Peyer's patch (tissue), 4 donors: Measurements from ENCODE around the gene NDC80.

Experiments
- POLR2A ChIP-seq, 2 donors: fragments of 450-650 bp; IDR thresholded peaks; one replicate each; pipeline ENCODE4 v1.5.1; 2017; ENCODE audit warnings: antibody characterized with exemption in 2 of 2, mild to moderate bottlenecking in 2 of 2, moderate library complexity in 2 of 2
- TF ChIP-seq, protein P1 (sequence below), 6 experiments: fragments of 450-650 bp in 4 of 6; fragments of 200-600 bp in 2 of 6; sonication (generic) in 1 of 6; IDR thresholded peaks; one replicate each; pipeline ENCODE4 v1.5.1; 2017 to 2019; ENCODE audit warnings: antibody characterized with exemption in 6 of 6, mild to moderate bottlenecking in 3 of 6, moderate library complexity in 1 of 6

DNA sequence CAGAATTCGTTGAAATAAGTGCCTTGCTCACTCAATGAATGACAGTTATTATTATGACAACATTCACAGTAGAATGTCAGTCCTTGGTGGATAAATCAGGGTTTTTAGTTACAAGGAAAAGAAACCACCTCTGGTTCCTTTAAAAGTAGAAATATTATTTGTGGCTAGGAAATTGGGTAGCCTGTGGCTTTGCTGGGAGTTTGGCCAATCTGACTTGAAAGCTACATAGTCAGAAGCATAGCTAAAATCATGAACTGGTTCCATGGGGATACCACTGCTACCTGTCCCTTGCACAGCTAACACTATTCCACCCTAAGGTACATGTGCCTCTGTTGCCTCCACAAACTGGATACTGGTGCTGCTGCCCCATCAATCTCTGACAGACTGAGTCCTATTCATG is 71.4 kb downstream of the NDC80 start:
- TF ChIP-seq, protein P1, sequence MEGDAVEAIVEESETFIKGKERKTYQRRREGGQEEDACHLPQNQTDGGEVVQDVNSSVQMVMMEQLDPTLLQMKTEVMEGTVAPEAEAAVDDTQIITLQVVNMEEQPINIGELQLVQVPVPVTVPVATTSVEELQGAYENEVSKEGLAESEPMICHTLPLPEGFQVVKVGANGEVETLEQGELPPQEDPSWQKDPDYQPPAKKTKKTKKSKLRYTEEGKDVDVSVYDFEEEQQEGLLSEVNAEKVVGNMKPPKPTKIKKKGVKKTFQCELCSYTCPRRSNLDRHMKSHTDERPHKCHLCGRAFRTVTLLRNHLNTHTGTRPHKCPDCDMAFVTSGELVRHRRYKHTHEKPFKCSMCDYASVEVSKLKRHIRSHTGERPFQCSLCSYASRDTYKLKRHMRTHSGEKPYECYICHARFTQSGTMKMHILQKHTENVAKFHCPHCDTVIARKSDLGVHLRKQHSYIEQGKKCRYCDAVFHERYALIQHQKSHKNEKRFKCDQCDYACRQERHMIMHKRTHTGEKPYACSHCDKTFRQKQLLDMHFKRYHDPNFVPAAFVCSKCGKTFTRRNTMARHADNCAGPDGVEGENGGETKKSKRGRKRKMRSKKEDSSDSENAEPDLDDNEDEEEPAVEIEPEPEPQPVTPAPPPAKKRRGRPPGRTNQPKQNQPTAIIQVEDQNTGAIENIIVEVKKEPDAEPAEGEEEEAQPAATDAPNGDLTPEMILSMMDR (IDR thresholded peaks at IDR 0.05), result no peak
- no peak for TF ChIP-seq POLR2A (IDR thresholded peaks at IDR 0.05)
